Measurements from ENCODE around the gene COG5.
A peak's percentile ranks its signal among the peaks of the same experiment; 100 is the strongest.

Gene COG5

DNA sequence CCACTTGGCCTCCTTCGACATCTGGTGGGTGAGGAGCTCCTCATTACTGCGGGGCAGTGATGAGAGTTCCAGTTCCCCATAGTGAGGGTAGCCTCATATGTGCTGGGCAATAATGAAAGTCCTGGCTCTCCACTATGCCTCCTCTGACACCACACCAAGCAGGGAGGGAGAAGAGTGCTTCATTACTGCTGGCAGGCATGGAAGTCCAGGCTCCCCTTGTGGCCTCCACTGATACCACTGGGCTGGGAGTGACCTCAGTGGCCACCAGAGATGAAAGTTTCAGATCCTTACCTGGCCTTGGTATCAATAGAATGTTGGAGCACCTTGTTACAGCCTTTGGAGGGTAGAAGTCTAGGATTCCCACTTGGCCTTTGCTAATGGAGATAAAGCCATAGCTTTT is 6.6 kb upstream of the COG5 start:
- ATAC-seq: no peak
- TF ChIP-seq, protein P1, sequence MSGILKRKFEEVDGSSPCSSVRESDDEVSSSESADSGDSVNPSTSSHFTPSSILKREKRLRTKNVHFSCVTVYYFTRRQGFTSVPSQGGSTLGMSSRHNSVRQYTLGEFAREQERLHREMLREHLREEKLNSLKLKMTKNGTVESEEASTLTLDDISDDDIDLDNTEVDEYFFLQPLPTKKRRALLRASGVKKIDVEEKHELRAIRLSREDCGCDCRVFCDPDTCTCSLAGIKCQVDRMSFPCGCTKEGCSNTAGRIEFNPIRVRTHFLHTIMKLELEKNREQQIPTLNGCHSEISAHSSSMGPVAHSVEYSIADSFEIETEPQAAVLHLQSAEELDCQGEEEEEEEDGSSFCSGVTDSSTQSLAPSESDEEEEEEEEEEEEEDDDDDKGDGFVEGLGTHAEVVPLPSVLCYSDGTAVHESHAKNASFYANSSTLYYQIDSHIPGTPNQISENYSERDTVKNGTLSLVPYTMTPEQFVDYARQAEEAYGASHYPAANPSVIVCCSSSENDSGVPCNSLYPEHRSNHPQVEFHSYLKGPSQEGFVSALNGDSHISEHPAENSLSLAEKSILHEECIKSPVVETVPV (CRISPR knock-in tag; IDR thresholded peaks at IDR 0.05): no peak
- TF ChIP-seq BACH2 (CRISPR knock-in tag; IDR thresholded peaks at IDR 0.05; ENCODE audit: borderline replicate concordance) (no peak), TOX (CRISPR knock-in tag; IDR thresholded peaks at IDR 0.05; ENCODE audit: borderline replicate concordance) (no peak), ZFP30 (CRISPR knock-in tag; IDR thresholded peaks at IDR 0.05) (no peak), PPARA (CRISPR knock-in tag; IDR thresholded peaks at IDR 0.05; ENCODE audit: borderline replicate concordance) (no peak), ZC3H10 (CRISPR knock-in tag; IDR thresholded peaks at IDR 0.05) (no peak), RARB (CRISPR knock-in tag; IDR thresholded peaks at IDR 0.05) (no peak), GLIS3 (CRISPR knock-in tag; IDR thresholded peaks at IDR 0.05) (no peak), TCF4 (CRISPR knock-in tag; IDR thresholded peaks at IDR 0.05; ENCODE audit: borderline replicate concordance) (no peak)
- TF ChIP-seq, protein P2, sequence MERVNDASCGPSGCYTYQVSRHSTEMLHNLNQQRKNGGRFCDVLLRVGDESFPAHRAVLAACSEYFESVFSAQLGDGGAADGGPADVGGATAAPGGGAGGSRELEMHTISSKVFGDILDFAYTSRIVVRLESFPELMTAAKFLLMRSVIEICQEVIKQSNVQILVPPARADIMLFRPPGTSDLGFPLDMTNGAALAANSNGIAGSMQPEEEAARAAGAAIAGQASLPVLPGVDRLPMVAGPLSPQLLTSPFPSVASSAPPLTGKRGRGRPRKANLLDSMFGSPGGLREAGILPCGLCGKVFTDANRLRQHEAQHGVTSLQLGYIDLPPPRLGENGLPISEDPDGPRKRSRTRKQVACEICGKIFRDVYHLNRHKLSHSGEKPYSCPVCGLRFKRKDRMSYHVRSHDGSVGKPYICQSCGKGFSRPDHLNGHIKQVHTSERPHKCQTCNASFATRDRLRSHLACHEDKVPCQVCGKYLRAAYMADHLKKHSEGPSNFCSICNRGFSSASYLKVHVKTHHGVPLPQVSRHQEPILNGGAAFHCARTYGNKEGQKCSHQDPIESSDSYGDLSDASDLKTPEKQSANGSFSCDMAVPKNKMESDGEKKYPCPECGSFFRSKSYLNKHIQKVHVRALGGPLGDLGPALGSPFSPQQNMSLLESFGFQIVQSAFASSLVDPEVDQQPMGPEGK (CRISPR knock-in tag; IDR thresholded peaks at IDR 0.05; ENCODE audit: borderline replicate concordance): no peak
- TF ChIP-seq, protein P3, sequence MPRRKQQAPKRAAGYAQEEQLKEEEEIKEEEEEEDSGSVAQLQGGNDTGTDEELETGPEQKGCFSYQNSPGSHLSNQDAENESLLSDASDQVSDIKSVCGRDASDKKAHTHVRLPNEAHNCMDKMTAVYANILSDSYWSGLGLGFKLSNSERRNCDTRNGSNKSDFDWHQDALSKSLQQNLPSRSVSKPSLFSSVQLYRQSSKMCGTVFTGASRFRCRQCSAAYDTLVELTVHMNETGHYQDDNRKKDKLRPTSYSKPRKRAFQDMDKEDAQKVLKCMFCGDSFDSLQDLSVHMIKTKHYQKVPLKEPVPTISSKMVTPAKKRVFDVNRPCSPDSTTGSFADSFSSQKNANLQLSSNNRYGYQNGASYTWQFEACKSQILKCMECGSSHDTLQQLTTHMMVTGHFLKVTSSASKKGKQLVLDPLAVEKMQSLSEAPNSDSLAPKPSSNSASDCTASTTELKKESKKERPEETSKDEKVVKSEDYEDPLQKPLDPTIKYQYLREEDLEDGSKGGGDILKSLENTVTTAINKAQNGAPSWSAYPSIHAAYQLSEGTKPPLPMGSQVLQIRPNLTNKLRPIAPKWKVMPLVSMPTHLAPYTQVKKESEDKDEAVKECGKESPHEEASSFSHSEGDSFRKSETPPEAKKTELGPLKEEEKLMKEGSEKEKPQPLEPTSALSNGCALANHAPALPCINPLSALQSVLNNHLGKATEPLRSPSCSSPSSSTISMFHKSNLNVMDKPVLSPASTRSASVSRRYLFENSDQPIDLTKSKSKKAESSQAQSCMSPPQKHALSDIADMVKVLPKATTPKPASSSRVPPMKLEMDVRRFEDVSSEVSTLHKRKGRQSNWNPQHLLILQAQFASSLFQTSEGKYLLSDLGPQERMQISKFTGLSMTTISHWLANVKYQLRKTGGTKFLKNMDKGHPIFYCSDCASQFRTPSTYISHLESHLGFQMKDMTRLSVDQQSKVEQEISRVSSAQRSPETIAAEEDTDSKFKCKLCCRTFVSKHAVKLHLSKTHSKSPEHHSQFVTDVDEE (CRISPR knock-in tag; IDR thresholded peaks at IDR 0.05): no peak

DNA sequence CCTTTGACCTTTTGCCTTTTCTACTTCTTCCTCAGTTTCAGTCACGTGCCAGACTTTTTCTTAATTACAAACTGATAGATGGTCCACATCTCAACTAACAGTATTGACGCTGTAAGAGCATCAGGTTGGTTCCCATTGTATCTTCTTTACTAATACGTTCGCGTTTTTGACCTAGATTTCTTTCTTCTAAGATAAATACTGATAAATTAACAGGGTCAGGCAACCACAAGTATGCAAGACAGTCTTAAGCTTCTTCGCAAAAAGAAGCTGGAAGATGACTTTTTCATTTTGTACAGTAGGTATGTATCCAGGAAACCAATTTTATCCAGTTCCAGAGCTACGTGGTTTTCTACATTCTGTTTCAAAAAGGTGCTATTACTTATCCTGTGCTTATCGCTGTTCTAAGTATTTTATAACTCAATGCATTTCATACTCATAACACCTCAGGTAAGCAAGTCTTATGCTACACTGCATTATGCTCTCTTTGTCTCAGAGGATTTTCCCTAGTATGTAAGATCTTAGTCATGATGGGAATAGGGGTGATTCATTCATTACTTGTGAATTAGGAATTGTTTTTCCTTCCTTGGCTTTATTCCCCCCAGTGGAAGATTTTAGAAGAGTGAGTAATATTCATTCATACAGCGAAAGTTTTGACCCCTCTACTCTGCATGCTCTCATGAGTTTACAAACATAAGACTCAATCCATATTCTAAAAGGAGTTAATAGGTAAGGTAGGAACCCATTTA is 1.0 kb upstream of the COG5 start:
- TF ChIP-seq ISL1 (CRISPR knock-in tag; IDR thresholded peaks at IDR 0.05) (peak; percentile 68), GLIS3 (CRISPR knock-in tag; IDR thresholded peaks at IDR 0.05) (0 out of 2 replicates have a peak, but pooled peaks have one; percentile 4), BACH2 (CRISPR knock-in tag; IDR thresholded peaks at IDR 0.05; ENCODE audit: borderline replicate concordance) (no peak)
- TF ChIP-seq, protein P2 (CRISPR knock-in tag; IDR thresholded peaks at IDR 0.05; ENCODE audit: borderline replicate concordance): 0 out of 2 replicates have a peak, but pooled peaks have one; percentile 45
- peak; percentile 51 for ATAC-seq

DNA sequence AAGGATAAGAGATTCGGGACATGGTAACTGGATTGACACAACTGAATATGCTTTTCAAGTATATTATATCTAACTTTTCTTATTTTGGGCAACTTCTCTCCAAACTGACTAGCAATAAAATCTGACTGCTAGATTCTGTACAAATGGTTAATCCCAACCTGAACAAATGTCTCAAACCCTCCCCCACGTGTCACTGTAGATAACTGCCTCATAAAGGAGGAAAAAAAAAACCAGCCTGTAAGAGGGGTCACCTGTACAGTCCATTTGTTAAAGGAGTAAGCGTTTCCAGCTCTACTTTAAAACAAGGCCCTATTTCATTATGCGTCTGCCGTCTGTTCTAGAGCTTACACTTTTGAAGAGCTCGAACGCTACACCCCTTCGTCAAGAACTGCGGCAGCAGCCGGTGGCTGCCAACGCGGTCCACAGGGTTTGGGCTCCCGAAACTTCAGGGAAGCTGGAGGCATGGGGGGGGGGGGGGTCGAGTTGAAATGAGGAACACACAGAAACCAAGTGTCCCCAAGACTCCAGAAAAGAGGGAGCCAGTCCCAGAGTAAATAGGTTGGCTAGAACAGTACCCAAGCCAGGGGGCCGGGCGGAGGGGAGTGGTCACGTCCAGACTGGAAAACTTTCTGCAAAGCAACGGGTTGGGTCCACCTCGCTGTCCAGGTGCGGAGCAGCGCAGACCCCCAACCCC is 492 bp downstream of the COG5 start:
- TF ChIP-seq, protein P2 (CRISPR knock-in tag; IDR thresholded peaks at IDR 0.05; ENCODE audit: borderline replicate concordance): no peak
- no peak for TF ChIP-seq ZFP3 (CRISPR knock-in tag; IDR thresholded peaks at IDR 0.05)
- TF ChIP-seq ARNTL (CRISPR knock-in tag; IDR thresholded peaks at IDR 0.05; ENCODE audit: borderline replicate concordance, low read depth): no peak
- no peak for TF ChIP-seq SNAI2 (CRISPR knock-in tag; IDR thresholded peaks at IDR 0.05)
- TF ChIP-seq TCF4 (CRISPR knock-in tag; IDR thresholded peaks at IDR 0.05; ENCODE audit: borderline replicate concordance): no peak
- ATAC-seq: peak; percentile 85
